Naive thymus-derived CD4-positive, alpha-beta T cell (primary cell): ENCODE data around the gene ARHGAP10. TPM values are rescaled to one million over a fixed set of nuclear protein-coding genes. Genes with fewer than 3 reads are reported as not detected.

Experiments used
- ATAC-seq: fragments of 150-1000 bp; cut with Tn5 transposase; 2 replicates; pipeline ENCODE4 v1.10.0; 2021; ENCODE audit warnings: mild to moderate bottlenecking, moderate library complexity
- CTCF ChIA-PET: fragments of 350-600 bp; sonication (Branson Sonifier 250); formaldehyde crosslinking; loops from one replicate; lab custom pipeline; 2021; ENCODE audit warnings: antibody characterized with exemption; lab: Charles Lee
- POLR2A ChIA-PET: fragments of 350-600 bp; sonication (Branson Sonifier 250); formaldehyde crosslinking; loops from one replicate; lab custom pipeline; 2021; ENCODE audit warnings: antibody characterized with exemption, inconsistent platforms; lab: Charles Lee
- DNase-seq, 9 donors: peaks; one replicate each; pipeline versions ENCODE4 v3.0.0 to v3.0.0-alpha.2; 2020 to 2022; ENCODE audit warnings: mixed read lengths in 1 of 9
- H3K27ac ChIP-seq: one replicate; pipeline ENCODE4 v1.7.0; 2013; ENCODE audit warnings: mild to moderate bottlenecking, low read depth, low read length, moderate library complexity
- H3K27me3 ChIP-seq, 2 donors: one replicate each; pipeline ENCODE4 v1.7.0; 2013; ENCODE audit warnings: low read length in 2 of 2, mild to moderate bottlenecking in 2 of 2, moderate library complexity in 2 of 2; ENCODE audit not compliant: control insufficient read depth in 2 of 2, insufficient read depth in 2 of 2
- H3K36me3 ChIP-seq, 3 experiments: 1 replicate in 2 of 3; 2 replicates in 1 of 3; pipeline ENCODE4 v1.7.0; 2013; ENCODE audit warnings: low read length in 3 of 3, mild to moderate bottlenecking in 3 of 3, moderate library complexity in 1 of 3; ENCODE audit not compliant: insufficient read depth in 3 of 3, control insufficient read depth in 2 of 3
- H3K4me1 ChIP-seq, 2 donors: one replicate each; pipeline ENCODE4 v1.7.0; 2013; ENCODE audit warnings: low read length in 2 of 2, mild to moderate bottlenecking in 2 of 2, moderate library complexity in 1 of 2; ENCODE audit not compliant: control insufficient read depth in 2 of 2, insufficient read depth in 2 of 2
- H3K4me3 ChIP-seq: 2 replicates; pipeline ENCODE4 v1.7.0; 2013; ENCODE audit warnings: mild to moderate bottlenecking, low read length
- H3K9me3 ChIP-seq, 3 experiments: 1 replicate in 2 of 3; 2 replicates in 1 of 3; pipeline ENCODE4 v1.7.0; 2013; ENCODE audit warnings: low read length in 3 of 3; ENCODE audit not compliant: control insufficient read depth in 2 of 3
- H3K27ac Mint-ChIP-seq, 9 donors: one replicate each; pipeline ENCODE4 v1.8.0; 2020 to 2022; ENCODE audit warnings: mixed read lengths in 9 of 9, mild to moderate bottlenecking in 8 of 9, moderate library complexity in 5 of 9, inconsistent platforms in 2 of 9
- H3K27me3 Mint-ChIP-seq, 5 donors: one replicate each; pipeline ENCODE4 v1.8.0; 2021 to 2022; ENCODE audit warnings: mixed read lengths in 5 of 5, mild to moderate bottlenecking in 1 of 5
- H3K36me3 Mint-ChIP-seq, 5 donors: one replicate each; pipeline ENCODE4 v1.8.0; 2020 to 2022; ENCODE audit warnings: mixed read lengths in 5 of 5, mild to moderate bottlenecking in 3 of 5, inconsistent platforms in 1 of 5
- H3K4me1 Mint-ChIP-seq, 7 donors: one replicate each; pipeline ENCODE4 v1.8.0; 2020 to 2022; ENCODE audit warnings: mixed read lengths in 7 of 7, mild to moderate bottlenecking in 3 of 7, inconsistent platforms in 1 of 7
- H3K4me3 Mint-ChIP-seq, 10 donors: one replicate each; pipeline ENCODE4 v1.8.0; 2020 to 2022; ENCODE audit warnings: mild to moderate bottlenecking in 10 of 10, mixed read lengths in 10 of 10, moderate library complexity in 6 of 10, inconsistent platforms in 2 of 10
- H3K9me3 Mint-ChIP-seq, 11 donors: one replicate each; pipeline ENCODE4 v1.8.0; 2020 to 2022; ENCODE audit warnings: mixed read lengths in 11 of 11, mild to moderate bottlenecking in 4 of 11, inconsistent platforms in 1 of 11, moderate library complexity in 1 of 11
- intact Hi-C, 2 donors: fragments of 100-400 bp; cut with micrococcal nuclease; formaldehyde crosslinking; loops; one replicate each; pipeline ENCODE4 v1.15.1; 2023
- polyA plus RNA-seq, 2 donors: library from polyadenylated mRNA; unstranded; fragments of 300-500 nt; fragmentation: Illumina TruSeq; gene quantifications; one replicate each; pipeline ENCODE4 v1.2.3, GENCODE V29; 2021
- total RNA-seq, 6 experiments: library from RNA in 5 of 6; stranded (reverse) in 5 of 6; gene quantifications; 1 replicate in 5 of 6; 2 replicates in 1 of 6; pipeline ENCODE4 v1.2.3 and lab custom pipeline; 2021 to 2026

The ARHGAP10 gene
- total and polyA plus RNA-seq, 7 experiments from 2014 or later = 1.9 to 8.5 (median 3.0) TPM

GRCh38 chr4:147730333-147730732 is 1.6 kb upstream of the ARHGAP10 start:
- Histone ChIP-seq H3K4me1 (peaks cover 14 to 15% of the 10 kb centered on the region in 2 donors), H3K4me3 (no peak overlapping the region), H3K27ac (no peak overlapping the region), H3K9me3 (no peaks in the 10 kb centered on the region), H3K36me3 (no peaks in the 10 kb centered on the region), H3K27me3 (no peaks in the 10 kb centered on the region)
- Mint-ChIP-seq H3K4me1 (peaks cover 13 to 30% (median 24%) of the 10 kb centered on the region in 7 donors), H3K9me3 (peaks cover 0 to 2% (median 0%) of the 10 kb centered on the region in 11 donors), H3K36me3 (no peaks in the 10 kb centered on the region), H3K27ac (peak overlapping the region in 3 of 9 donors; percentile 29 to 88 (median 49)), H3K4me3 (peak overlapping the region in 3 of 10 donors; percentile 29 to 56 (median 40)), H3K27me3 (peaks cover 0 to 41% (median 0%) of the 10 kb centered on the region in 5 donors)
- DNase-seq (no peak), ATAC-seq (no peak)
- POLR2A ChIA-PET = no interaction called here
- CTCF ChIA-PET = no interaction called here
- intact Hi-C loops = loop anchor here (2.0 to 10.0 kb wide), 3 partner anchors 22 to 714 kb away; no protein-coding TSS in a partner anchor

DNA sequence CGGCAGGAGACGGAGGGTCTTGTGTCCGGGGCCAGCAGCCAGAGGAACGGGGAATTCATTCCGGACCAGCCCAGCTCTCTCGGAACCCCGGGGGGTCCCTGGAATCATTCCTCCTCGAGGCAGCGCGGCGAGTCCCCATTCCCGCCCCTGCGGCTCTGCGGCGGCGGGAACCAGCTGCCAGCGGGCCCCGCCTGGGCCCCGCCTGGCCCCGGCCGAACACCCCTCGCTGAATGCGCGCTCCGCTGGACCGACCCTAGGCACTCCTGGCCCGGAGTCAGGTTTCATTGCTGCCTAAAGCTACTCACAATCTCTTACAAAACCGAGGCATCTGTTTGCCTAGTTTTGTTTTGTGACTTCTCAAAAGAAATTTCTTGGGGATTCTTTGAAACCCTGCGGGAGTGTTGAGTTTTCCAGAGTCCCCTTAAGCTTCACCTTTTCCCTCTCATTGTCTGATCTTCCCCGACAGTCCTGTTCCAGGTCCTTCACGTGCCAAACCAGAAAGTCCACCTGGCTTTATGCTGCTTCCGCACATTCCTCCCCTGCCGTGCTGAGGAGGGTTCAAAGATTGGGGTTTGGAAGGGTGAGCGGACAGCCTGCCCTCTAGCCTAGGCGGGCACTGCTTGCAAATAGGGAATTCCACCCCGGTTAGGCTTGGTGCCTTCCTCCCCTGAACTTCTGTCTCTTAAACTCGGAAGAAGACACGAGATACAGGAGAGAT is 789 bp downstream of the ARHGAP10 start:
- peaks cover 0 to 37% (median 0%) of the 10 kb centered on the region in 5 donors for H3K27me3 Mint-ChIP-seq
- H3K36me3 Mint-ChIP-seq = peaks cover 0 to 4% (median 0%) of the 10 kb centered on the region in 5 donors
- no peaks in the 10 kb centered on the region for H3K27me3 ChIP-seq
- peak overlapping the region; percentile 52 to 92 (median 85) for H3K27ac Mint-ChIP-seq
- POLR2A ChIA-PET = interaction anchor here (1.1 to 1.9 kb wide), 4 partner anchors 9 to 710 kb away, joined by 4 to 11 read pairs (median 8); partner anchors contain the start of genes NR3C2, PRMT9 and TMEM184C
- H3K4me3 Mint-ChIP-seq = peak overlapping the region; percentile 89 to 97 (median 92)
- intact Hi-C loops = loop anchor here (1.0 to 10.0 kb wide), 6 partner anchors 60 to 710 kb away; partner anchors contain the start of genes TMEM184C (in 2 of the 2) and NR3C2 (in 1 of the 2)
- H3K4me1 Mint-ChIP-seq = peaks cover 13 to 42% (median 24%) of the 10 kb centered on the region in 7 donors
- no peaks in the 10 kb centered on the region for H3K36me3 ChIP-seq
- H3K9me3 Mint-ChIP-seq = peaks cover 0 to 2% (median 0%) of the 10 kb centered on the region in 11 donors
- peak overlapping the region; percentile 76 for H3K4me3 ChIP-seq
- CTCF ChIA-PET = interaction anchor here (0.6 to 2.4 kb wide), 3 partner anchors 23 to 134 kb away, joined by 4 to 16 read pairs (median 5); no protein-coding TSS in a partner anchor
- ATAC-seq = no peak
- peak overlapping the region; percentile 63 for H3K27ac ChIP-seq
- H3K9me3 ChIP-seq = no peaks in the 10 kb centered on the region
- peak in 5 of 9 donors; percentile 2 to 17 (median 14) for DNase-seq
- H3K4me1 ChIP-seq = peaks cover 14 to 15% of the 10 kb centered on the region in 2 donors

- DNase-seq (no peak), ATAC-seq (no peak)
- Histone ChIP-seq H3K27ac (no peak overlapping the region), H3K36me3 (no peaks in the 10 kb centered on the region), H3K27me3 (no peaks in the 10 kb centered on the region), H3K9me3 (no peaks in the 10 kb centered on the region), H3K4me3 (peak overlapping the region; percentile 76), H3K4me1 (peaks cover 14 to 15% of the 10 kb centered on the region in 2 donors)
- Mint-ChIP-seq H3K4me3 (peak overlapping the region; percentile 58 to 97 (median 92)), H3K36me3 (peaks cover 0 to 4% (median 0%) of the 10 kb centered on the region in 5 donors), H3K9me3 (peaks cover 0 to 2% (median 0%) of the 10 kb centered on the region in 11 donors), H3K4me1 (peaks cover 13 to 42% (median 24%) of the 10 kb centered on the region in 7 donors), H3K27ac (peak overlapping the region in 5 of 9 donors; percentile 40 to 90 (median 60)), H3K27me3 (peaks cover 0 to 28% (median 0%) of the 10 kb centered on the region in 5 donors)
- ChIA-PET CTCF (interaction anchor here (2.4 kb wide), 1 partner anchor 132 kb away, joined by 16 read pairs; no protein-coding TSS in a partner anchor), POLR2A (no interaction called here)
- intact Hi-C loops = loop anchor here in 1 of 2 donors (2.0 to 10.0 kb wide), 3 partner anchors 59 to 709 kb away; partner anchors contain the start of gene NR3C2
Measured at GRCh38 chr4:147733716-147734344, 1.9 kb downstream of the ARHGAP10 start.

DNA sequence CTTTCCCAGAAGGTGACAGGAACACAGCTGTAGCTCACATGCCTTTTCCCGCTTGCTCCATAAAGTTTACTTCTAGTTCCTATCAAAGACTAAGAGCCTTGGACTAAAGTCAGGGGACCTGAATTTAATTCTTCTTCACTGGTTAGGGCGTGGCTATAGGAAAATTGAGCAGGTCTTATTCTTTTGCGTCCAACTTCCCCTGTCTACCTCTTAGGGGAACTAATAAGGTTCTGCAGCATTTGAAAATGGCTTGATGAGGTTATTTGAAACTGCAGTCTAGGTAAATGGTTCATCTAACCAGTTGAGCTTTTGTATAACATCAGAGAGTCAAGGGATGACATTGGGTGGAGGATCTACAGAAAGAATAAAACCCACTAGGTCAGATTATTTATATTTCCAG is 2.6 kb downstream of the ARHGAP10 start:
- ATAC-seq (no peak), DNase-seq (no peak)
- peak overlapping the region in 5 of 10 donors; percentile 25 to 94 (median 45) for H3K4me3 Mint-ChIP-seq
- peaks cover 13 to 45% (median 24%) of the 10 kb centered on the region in 7 donors for H3K4me1 Mint-ChIP-seq
- POLR2A ChIA-PET = no interaction called here
- intact Hi-C loops = loop anchor here in 1 of 2 donors (10.0 kb wide), 1 partner anchor 320 kb away; no protein-coding TSS in a partner anchor
- Histone ChIP-seq H3K4me1 (peaks cover 14 to 15% of the 10 kb centered on the region in 2 donors), H3K9me3 (no peaks in the 10 kb centered on the region), H3K4me3 (no peak overlapping the region), H3K27me3 (no peaks in the 10 kb centered on the region), H3K36me3 (no peaks in the 10 kb centered on the region), H3K27ac (no peak overlapping the region)
- H3K27ac Mint-ChIP-seq = no peak overlapping the region
- CTCF ChIA-PET = no interaction called here
- peaks cover 0 to 26% (median 0%) of the 10 kb centered on the region in 5 donors for H3K27me3 Mint-ChIP-seq
- peaks cover 0 to 7% (median 0%) of the 10 kb centered on the region in 5 donors for H3K36me3 Mint-ChIP-seq
- peaks cover 0 to 2% (median 0%) of the 10 kb centered on the region in 11 donors for H3K9me3 Mint-ChIP-seq

- Histone ChIP-seq H3K27me3 (no peaks in the 10 kb centered on the region), H3K4me1 (peaks cover 14 to 15% of the 10 kb centered on the region in 2 donors), H3K9me3 (no peaks in the 10 kb centered on the region), H3K36me3 (no peaks in the 10 kb centered on the region), H3K4me3 (no peak overlapping the region), H3K27ac (no peak overlapping the region)
- Mint-ChIP-seq H3K9me3 (peaks cover 0 to 2% (median 0%) of the 10 kb centered on the region in 11 donors), H3K27me3 (peaks cover 0 to 16% (median 0%) of the 10 kb centered on the region in 5 donors), H3K4me3 (peak overlapping the region in 1 of 10 donors; percentile 32), H3K36me3 (peaks cover 0 to 7% (median 0%) of the 10 kb centered on the region in 5 donors), H3K4me1 (peaks cover 13 to 53% (median 24%) of the 10 kb centered on the region in 7 donors), H3K27ac (no peak overlapping the region)
- POLR2A ChIA-PET = no interaction called here
- CTCF ChIA-PET = no interaction called here
- ATAC-seq (no peak), DNase-seq (no peak)
- intact Hi-C loops = loop anchor here in 1 of 2 donors (10.0 kb wide), 1 partner anchor 319 kb away; no protein-coding TSS in a partner anchor
Measured at GRCh38 chr4:147735413-147736301, 3.8 kb downstream of the ARHGAP10 start.
